GM19238 (cell line): ENCODE results near the gene MAP1LC3B.

Experiments used
- DNase-seq: peaks from one replicate; pipeline ENCODE4 v3.0.0; 2011; ENCODE audit warnings: low spot score; ENCODE audit not compliant: insufficient read length

MAP1LC3B gene

DNA sequence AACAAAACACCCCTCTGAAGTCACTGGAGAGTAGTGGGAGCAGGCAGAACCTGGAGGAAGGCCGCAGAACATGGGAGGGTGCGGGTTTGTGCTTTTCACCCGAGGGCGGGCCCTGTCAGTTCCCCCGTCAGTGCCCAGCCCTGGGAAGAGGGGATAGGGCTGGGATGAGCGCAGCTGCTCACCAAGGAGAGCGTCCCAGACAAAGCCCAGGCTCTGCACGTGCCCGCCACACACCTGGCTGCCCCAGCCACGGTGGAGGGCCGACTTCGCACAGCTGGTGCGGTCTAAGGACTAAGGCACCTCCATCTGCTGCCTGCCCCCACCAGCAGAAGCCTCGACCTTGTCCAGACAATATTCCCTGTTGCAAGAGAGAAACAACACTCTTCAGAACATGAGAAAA is 61.2 kb downstream of the MAP1LC3B start:
- no peak for DNase-seq
